ENCODE measurements around the gene HOXD10.

GRCh38 chr2:176115883-176116813 is at the start of gene HOXD10:
- TF ChIP-seq CTCF (IDR thresholded peaks at IDR 0.05; ENCODE audit: low read depth, low read length) (no peak), EZH2phosphoT487 (IDR thresholded peaks at IDR 0.05; ENCODE audit: low read depth) (no peak)

Data from OCI-LY3 (cell line).